Heart left ventricle (tissue), 13 donors: Measurements from ENCODE around the gene EMC9.

Experiments used
- POLR2A ChIP-seq, 2 donors: fragments of 450-650 bp; IDR thresholded peaks; one replicate each; pipeline ENCODE4 v1.6.1; 2017; ENCODE audit warnings: antibody characterized with exemption in 2 of 2, mild to moderate bottlenecking in 2 of 2, moderate library complexity in 2 of 2
- TF ChIP-seq, protein P1 (sequence below), 12 donors: fragments of 200-600 bp; sonication (generic) in 4 of 12; IDR thresholded peaks; one replicate each; pipeline versions ENCODE4 v1.5.0 to v1.8.0; 2018 to 2022; ENCODE audit warnings: antibody characterized with exemption in 12 of 12, mild to moderate bottlenecking in 5 of 12
- donor health status: ischemic (EF 13 %, LVEDD 7.1; RV severe dilation, severe dysfunction).
- donor health status: DM: no; HTN: yes; CAD: no.
- donor health status: DM: no; HTN: no; CAD: no.
- donor health status: ischemic (EF 25% LVEDD 6.9; RV normal size, moderate dysfunction).
- donor health status: ischemic (EF 25% LVEDD 5.7; RV mildly dilated, moderate dysfunction).
- donor health status: ischemic (EF 35%, LVEDD 5.7; RV mildly dilated, moderate dysfunction).
- donor health status: nonischemic (EF 11% LVEDD 7.7; RV severe dilation, severe dysfunction).
- donor health status: DM: yes; HTN: yes; CAD: no.
- donor health status: PGD.
- donor health status: ischemic (EF 29% LVEDD 5.4; RV normal size, mild dysfunction).
- donor health status: nonischemic (EF 23%, LVEDD 6.1; RV moderate dilation, normal function).

GRCh38 chr14:24113801-24114531 lies 27.4 kb downstream of the EMC9 start:
- TF ChIP-seq, protein P1, sequence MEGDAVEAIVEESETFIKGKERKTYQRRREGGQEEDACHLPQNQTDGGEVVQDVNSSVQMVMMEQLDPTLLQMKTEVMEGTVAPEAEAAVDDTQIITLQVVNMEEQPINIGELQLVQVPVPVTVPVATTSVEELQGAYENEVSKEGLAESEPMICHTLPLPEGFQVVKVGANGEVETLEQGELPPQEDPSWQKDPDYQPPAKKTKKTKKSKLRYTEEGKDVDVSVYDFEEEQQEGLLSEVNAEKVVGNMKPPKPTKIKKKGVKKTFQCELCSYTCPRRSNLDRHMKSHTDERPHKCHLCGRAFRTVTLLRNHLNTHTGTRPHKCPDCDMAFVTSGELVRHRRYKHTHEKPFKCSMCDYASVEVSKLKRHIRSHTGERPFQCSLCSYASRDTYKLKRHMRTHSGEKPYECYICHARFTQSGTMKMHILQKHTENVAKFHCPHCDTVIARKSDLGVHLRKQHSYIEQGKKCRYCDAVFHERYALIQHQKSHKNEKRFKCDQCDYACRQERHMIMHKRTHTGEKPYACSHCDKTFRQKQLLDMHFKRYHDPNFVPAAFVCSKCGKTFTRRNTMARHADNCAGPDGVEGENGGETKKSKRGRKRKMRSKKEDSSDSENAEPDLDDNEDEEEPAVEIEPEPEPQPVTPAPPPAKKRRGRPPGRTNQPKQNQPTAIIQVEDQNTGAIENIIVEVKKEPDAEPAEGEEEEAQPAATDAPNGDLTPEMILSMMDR (IDR thresholded peaks at IDR 0.05), result peak in 1 of 12 donors; percentile 5
- TF ChIP-seq POLR2A (IDR thresholded peaks at IDR 0.05), result peak in 1 of 2 donors; percentile 59
